ENCODE measurements around the gene ITPR1. TPM values are rescaled to one million over a fixed set of nuclear protein-coding genes. Genes with fewer than 3 reads are reported as not detected.

Gene ITPR1
- total RNA-seq, 2 donors from 2014 or later = 29.3 to 29.8 TPM

DNA sequence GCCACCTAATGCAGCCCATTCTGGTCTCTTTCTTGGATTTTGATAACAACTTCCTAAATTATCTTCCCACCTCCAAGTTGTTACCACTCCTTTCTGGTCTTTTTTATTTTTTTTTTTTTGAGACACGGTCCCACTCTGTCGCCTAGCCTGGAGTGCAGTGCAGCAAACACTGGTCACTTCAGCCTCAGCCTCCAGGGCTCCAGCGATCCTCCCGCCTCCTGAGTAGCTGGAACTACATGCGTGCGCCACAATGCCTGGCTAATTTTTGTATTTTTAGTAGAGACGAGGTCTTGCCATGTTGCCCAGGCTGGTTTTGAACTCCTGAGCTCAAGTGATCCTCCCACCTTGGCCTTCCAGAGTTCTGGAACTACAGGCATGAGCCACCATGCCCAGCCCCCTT lies 393.3 kb downstream of the ITPR1 start:
- ATAC-seq (no peak), DNase-seq (no peak)
- no peak for TF ChIP-seq POLR2A (IDR thresholded peaks at IDR 0.05)
- TF ChIP-seq, protein P1, sequence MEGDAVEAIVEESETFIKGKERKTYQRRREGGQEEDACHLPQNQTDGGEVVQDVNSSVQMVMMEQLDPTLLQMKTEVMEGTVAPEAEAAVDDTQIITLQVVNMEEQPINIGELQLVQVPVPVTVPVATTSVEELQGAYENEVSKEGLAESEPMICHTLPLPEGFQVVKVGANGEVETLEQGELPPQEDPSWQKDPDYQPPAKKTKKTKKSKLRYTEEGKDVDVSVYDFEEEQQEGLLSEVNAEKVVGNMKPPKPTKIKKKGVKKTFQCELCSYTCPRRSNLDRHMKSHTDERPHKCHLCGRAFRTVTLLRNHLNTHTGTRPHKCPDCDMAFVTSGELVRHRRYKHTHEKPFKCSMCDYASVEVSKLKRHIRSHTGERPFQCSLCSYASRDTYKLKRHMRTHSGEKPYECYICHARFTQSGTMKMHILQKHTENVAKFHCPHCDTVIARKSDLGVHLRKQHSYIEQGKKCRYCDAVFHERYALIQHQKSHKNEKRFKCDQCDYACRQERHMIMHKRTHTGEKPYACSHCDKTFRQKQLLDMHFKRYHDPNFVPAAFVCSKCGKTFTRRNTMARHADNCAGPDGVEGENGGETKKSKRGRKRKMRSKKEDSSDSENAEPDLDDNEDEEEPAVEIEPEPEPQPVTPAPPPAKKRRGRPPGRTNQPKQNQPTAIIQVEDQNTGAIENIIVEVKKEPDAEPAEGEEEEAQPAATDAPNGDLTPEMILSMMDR (IDR thresholded peaks at IDR 0.05) = no peak
- no peak overlapping the region for H3K27ac ChIP-seq
- H3K27me3 ChIP-seq = no peaks in the 10 kb centered on the region
- no peak overlapping the region for H3K4me3 ChIP-seq
- no peaks in the 10 kb centered on the region for H3K9me3 ChIP-seq
- peaks cover 14% of the 10 kb centered on the region for H3K4me1 ChIP-seq
- intact Hi-C loops (cut with DNase I) = no loop called here
- whole genome bisulfite sequencing, 2 donors = 94 to 95% methylated on average over 7 of the region's 7 CpGs
- H3K36me3 ChIP-seq (replicated peaks in 1 of 2; ENCODE audit: insufficient read depth in 1 of 2, low read depth in 2 of 2) = no peaks in the 10 kb centered on the region

DNA sequence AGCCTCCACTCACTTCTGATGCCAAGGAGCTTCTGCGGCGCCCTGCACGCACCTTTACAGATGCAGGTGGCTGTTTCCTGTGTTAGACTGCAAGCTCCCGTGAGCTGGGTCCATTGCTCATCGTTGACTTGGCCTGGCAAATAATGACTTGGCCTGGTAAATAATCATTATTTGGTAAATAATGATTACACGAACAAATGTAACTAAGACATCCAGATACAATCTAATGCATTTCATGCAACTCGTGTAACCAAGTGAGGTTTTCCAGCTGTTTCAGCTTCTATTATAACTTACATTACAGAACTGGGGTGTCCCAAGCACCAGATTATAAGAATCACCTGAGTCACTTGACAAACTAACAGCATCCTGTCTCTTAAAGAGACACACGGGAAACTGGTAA lies 394.0 kb downstream of the ITPR1 start:
- TF ChIP-seq, protein P1 (IDR thresholded peaks at IDR 0.05) = no peak
- TF ChIP-seq POLR2A (IDR thresholded peaks at IDR 0.05) = no peak
- Histone ChIP-seq H3K9me3 (no peaks in the 10 kb centered on the region), H3K27me3 (no peaks in the 10 kb centered on the region), H3K36me3 (replicated peaks in 1 of 2; ENCODE audit: insufficient read depth in 1 of 2, low read depth in 2 of 2) (no peaks in the 10 kb centered on the region), H3K27ac (no peak overlapping the region), H3K4me3 (no peak overlapping the region), H3K4me1 (peaks cover 14% of the 10 kb centered on the region)
- intact Hi-C loops (cut with DNase I) = no loop called here
- DNase-seq = peak in 1 of 4 donors; percentile 18
- 69 to 77% methylated on average over 8 of the region's 8 CpGs for WGBS, 2 donors
- no peak for ATAC-seq

DNA sequence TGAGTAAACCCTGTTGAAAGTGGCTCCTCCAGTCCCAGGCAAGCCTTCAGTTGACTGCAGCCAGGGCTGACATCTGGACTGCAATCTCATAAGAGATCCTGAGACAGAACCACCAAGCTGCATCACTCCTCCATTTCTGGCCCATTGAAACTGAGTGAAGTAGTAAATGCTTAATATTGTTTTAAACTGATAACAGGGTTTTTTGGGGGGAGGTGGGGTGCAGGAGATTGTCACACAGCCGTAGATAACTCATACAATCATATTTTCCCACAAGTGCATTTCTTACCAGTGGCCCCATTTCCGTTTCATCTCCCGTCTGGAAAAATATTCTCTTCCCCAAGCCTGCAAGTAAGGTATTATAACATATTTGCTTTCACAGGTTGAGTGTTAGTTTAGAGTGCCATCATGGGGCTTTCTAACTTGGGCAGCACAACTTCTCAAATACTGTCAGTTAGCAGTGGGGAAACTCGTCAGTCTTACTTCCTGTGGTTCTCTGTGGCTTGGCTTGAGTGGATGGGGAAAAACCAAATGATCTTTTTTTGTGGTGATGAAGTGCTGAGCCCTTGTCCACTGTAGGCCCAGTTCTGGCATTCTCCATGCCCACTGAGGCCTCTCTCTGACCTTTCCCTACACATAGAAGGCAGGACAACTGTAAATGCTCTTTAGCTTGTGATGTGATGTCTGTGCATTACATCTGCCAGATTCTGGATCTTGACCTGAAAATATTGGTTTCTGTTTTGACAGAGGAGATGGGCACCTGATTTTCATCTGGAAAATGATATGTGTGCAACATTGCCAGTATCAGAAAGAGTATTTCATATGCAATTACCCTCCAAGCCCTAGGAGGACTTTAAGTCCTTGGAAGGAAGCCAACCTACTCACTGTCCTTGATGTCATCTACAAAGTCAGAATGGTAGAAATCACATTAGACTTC lies 396.0 kb downstream of the ITPR1 start:
- TF ChIP-seq POLR2A (IDR thresholded peaks at IDR 0.05) = no peak
- TF ChIP-seq, protein P1 (IDR thresholded peaks at IDR 0.05) = no peak
- 69 to 87% methylated on average over 4 of the region's 4 CpGs for WGBS, 2 donors
- Histone ChIP-seq H3K27me3 (no peaks in the 10 kb centered on the region), H3K9me3 (no peaks in the 10 kb centered on the region), H3K4me3 (no peak overlapping the region), H3K27ac (no peak overlapping the region), H3K36me3 (replicated peaks in 1 of 2; ENCODE audit: insufficient read depth in 1 of 2, low read depth in 2 of 2) (no peaks in the 10 kb centered on the region), H3K4me1 (peaks cover 13% of the 10 kb centered on the region)
- peak; percentile 33 for ATAC-seq
- intact Hi-C loops (cut with DNase I) = no loop called here
- no peak for DNase-seq

DNA sequence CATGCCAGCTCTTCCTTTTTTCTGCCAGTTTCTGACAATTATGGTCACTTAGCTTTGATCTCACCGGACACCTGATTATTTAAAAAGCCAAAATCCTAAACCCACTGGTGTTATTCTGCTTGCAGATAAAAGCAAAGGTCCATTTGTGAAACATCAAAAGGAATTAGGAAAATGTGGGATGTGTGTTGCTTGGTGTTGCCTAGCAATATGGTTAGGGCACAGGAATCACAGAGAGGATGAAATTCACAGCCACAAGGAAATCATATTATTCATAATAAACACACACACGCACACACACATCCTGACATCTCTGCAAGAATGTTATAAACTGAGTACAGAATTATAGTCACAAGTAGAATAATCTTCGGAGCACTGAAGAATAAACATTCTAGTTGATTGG lies 396.7 kb downstream of the ITPR1 start:
- Histone ChIP-seq H3K4me1 (peaks cover 5% of the 10 kb centered on the region), H3K27me3 (no peaks in the 10 kb centered on the region), H3K4me3 (no peak overlapping the region), H3K36me3 (replicated peaks in 1 of 2; ENCODE audit: insufficient read depth in 1 of 2, low read depth in 2 of 2) (no peaks in the 10 kb centered on the region), H3K27ac (no peak overlapping the region), H3K9me3 (no peaks in the 10 kb centered on the region)
- peak; percentile 30 for ATAC-seq
- WGBS, 2 donors = 71 to 82% methylated on average over 3 of the region's 3 CpGs
- intact Hi-C loops (cut with DNase I) = no loop called here
- no peak for DNase-seq
- no peak for TF ChIP-seq POLR2A (IDR thresholded peaks at IDR 0.05)
- TF ChIP-seq, protein P1 (IDR thresholded peaks at IDR 0.05) = no peak
